OCI-LY3 (cell line): ENCODE data around the gene NEMF.

Experiments used
- CTCF ChIP-seq: fragments of 200-600, 300-600 bp; sonication (generic); IDR thresholded peaks from 2 replicates; pipeline ENCODE4 v1.5.1; 2014; ENCODE audit warnings: antibody characterized with exemption, low read length, low read depth
- EZH2phosphoT487 ChIP-seq: fragments of 200-600 bp; shearing (Covaris generic); IDR thresholded peaks from 2 replicates; pipeline ENCODE4 v1.6.1; 2018; ENCODE audit warnings: antibody characterized with exemption, mixed run types, low read depth

GRCh38 chr14:49769171-49769570, 83.4 kb downstream of the NEMF start:
- no peak for TF ChIP-seq CTCF
- TF ChIP-seq EZH2phosphoT487: no peak
